Measurements from ENCODE around the gene CEP350. TPM values are rescaled to one million over a fixed set of nuclear protein-coding genes. Genes with fewer than 3 reads are reported as not detected.

CEP350 gene
- total RNA-seq, 1 donor from 2014 or later, result 60.8 TPM

DNA sequence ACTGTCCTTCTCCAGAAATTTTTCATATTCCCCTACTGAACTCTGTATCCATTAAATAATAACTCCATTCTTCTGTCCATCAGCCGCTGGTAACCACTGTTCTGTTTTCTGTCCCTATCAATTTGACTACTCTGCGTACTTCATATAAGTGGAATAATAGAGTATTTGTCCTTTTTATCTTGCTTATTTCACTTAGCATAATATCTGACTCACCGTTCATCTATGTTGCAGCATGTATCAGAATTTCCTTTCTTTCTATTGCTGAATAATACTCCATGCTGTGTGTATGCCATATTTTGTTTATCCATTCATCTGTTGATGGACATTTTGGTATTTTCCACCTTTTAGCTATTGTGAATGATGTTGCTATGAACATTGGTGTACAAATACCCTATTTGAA is 71.9 kb downstream of the CEP350 start:
- ATAC-seq (ENCODE audit: low read depth) (no peak), DNase-seq (no peak)
- Mint-ChIP-seq H3K27me3 (no peaks in the 10 kb centered on the region), H3K9me3 (no peaks in the 10 kb centered on the region), H3K4me3 (no peak overlapping the region), H3K27ac (no peak overlapping the region), H3K4me1 (no peaks in the 10 kb centered on the region), H3K36me3 (ENCODE audit: low read depth) (peaks cover 49% of the 10 kb centered on the region)
- TF ChIP-seq, protein P1, sequence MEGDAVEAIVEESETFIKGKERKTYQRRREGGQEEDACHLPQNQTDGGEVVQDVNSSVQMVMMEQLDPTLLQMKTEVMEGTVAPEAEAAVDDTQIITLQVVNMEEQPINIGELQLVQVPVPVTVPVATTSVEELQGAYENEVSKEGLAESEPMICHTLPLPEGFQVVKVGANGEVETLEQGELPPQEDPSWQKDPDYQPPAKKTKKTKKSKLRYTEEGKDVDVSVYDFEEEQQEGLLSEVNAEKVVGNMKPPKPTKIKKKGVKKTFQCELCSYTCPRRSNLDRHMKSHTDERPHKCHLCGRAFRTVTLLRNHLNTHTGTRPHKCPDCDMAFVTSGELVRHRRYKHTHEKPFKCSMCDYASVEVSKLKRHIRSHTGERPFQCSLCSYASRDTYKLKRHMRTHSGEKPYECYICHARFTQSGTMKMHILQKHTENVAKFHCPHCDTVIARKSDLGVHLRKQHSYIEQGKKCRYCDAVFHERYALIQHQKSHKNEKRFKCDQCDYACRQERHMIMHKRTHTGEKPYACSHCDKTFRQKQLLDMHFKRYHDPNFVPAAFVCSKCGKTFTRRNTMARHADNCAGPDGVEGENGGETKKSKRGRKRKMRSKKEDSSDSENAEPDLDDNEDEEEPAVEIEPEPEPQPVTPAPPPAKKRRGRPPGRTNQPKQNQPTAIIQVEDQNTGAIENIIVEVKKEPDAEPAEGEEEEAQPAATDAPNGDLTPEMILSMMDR (IDR thresholded peaks at IDR 0.05), result no peak
- intact Hi-C loops (cut with micrococcal nuclease), result no loop called here
- ChIA-PET POLR2A (no interaction called here), CTCF (no interaction called here)

DNA sequence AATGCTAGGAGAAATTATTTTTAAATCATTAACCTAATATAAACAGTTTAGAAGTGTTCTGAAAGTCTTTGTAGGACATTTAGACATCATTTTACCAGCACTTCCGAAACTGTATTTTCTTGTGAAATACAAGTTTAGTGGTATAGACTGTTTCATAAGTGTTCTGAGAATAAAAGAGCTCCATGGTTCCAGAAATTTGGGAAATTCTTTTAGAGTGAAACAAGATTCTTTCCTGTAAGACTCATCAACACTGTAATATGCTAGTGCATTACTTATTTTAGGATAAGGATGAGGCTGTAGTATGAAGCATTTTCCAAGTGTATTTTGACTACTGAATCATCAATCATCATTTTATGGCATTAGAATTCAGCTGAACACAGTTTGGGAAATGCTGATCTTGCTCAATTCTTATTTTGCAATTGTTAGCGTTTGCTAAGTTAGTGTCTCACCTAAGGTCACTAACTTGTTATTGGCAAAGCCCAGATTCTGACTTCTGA is 73.4 kb downstream of the CEP350 start:
- H3K36me3 Mint-ChIP-seq (ENCODE audit: low read depth), result peaks cover 46% of the 10 kb centered on the region
- no peak overlapping the region for H3K4me3 Mint-ChIP-seq
- no peak overlapping the region for H3K27ac Mint-ChIP-seq
- TF ChIP-seq, protein P1 (IDR thresholded peaks at IDR 0.05), result no peak
- DNase-seq (no peak), ATAC-seq (ENCODE audit: low read depth) (no peak)
- ChIA-PET CTCF (interaction anchor here (0.8 kb wide), 2 partner anchors 151 to 160 kb away, joined by 3 read pairs; no protein-coding TSS in a partner anchor), POLR2A (no interaction called here)
- H3K4me1 Mint-ChIP-seq, result no peaks in the 10 kb centered on the region
- no peaks in the 10 kb centered on the region for H3K9me3 Mint-ChIP-seq
- intact Hi-C loops (cut with micrococcal nuclease), result no loop called here
- no peaks in the 10 kb centered on the region for H3K27me3 Mint-ChIP-seq

DNA sequence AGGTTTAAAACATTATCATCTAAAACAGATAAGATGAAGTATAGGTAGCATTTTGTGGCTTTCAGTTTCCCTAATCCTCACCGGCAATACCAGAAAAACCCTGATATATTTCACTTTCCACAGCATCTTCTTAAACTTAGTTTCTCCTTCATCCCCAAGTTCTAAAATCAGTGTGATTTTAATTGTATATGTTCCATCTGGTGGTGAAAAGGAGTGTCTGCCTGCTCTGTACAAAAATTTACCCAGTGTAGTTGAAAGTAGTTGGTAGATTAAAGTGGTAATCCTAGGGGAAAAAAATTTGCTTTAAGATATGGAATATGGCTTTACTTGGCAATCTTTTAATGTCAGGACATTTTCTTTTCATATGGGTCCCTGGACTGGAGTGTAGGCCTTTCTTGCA is 74.3 kb downstream of the CEP350 start:
- Mint-ChIP-seq H3K36me3 (ENCODE audit: low read depth) (peaks cover 49% of the 10 kb centered on the region), H3K4me1 (no peaks in the 10 kb centered on the region), H3K9me3 (no peaks in the 10 kb centered on the region), H3K27me3 (no peaks in the 10 kb centered on the region), H3K27ac (no peak overlapping the region), H3K4me3 (no peak overlapping the region)
- DNase-seq (no peak), ATAC-seq (ENCODE audit: low read depth) (no peak)
- TF ChIP-seq, protein P1 (IDR thresholded peaks at IDR 0.05), result no peak
- intact Hi-C loops (cut with micrococcal nuclease), result loop anchor here (1.0 kb wide), 1 partner anchor 162 kb away; no protein-coding TSS in a partner anchor
- ChIA-PET POLR2A (no interaction called here), CTCF (interaction anchor here (1.4 kb wide), 1 partner anchor 161 kb away, joined by 3 read pairs; no protein-coding TSS in a partner anchor)

DNA sequence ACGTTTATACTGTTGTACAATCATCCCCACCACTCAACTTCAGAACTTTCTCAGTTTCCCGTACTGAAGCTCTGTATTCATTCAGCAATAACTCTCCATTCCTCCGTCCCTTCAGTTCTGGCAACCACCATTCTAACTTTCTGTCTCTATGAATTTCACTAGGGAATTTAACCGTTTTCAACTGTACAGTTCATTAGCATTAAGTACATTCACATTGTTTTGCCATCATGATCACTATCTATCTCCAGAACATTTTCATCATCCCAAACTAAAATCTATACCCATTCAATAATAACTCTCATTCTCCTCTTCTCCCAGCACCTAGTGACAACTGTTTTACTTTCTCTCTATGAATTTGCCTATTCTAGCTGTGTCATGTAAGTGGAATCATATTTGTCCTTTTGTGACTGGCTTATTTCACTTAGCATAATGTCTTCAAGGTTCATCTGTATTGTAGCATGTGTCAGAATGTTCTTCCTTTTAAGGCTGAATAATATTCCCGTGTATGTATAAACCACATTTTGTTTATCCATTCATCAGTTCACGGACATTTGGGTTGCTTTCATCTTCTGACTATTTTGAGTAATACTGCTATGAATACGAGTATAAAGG is 75.0 kb downstream of the CEP350 start:
- Mint-ChIP-seq H3K27me3 (no peaks in the 10 kb centered on the region), H3K36me3 (ENCODE audit: low read depth) (peaks cover 54% of the 10 kb centered on the region), H3K4me3 (no peak overlapping the region), H3K4me1 (no peaks in the 10 kb centered on the region), H3K9me3 (no peaks in the 10 kb centered on the region), H3K27ac (no peak overlapping the region)
- ChIA-PET POLR2A (no interaction called here), CTCF (interaction anchor here (1.0 to 1.4 kb wide), 2 partner anchors 12 to 162 kb away, joined by 3 read pairs; no protein-coding TSS in a partner anchor)
- intact Hi-C loops (cut with micrococcal nuclease), result loop anchor here (1.0 kb wide), 1 partner anchor 162 kb away; no protein-coding TSS in a partner anchor
- DNase-seq (no peak), ATAC-seq (ENCODE audit: low read depth) (no peak)
- TF ChIP-seq, protein P1 (IDR thresholded peaks at IDR 0.05), result no peak

DNA sequence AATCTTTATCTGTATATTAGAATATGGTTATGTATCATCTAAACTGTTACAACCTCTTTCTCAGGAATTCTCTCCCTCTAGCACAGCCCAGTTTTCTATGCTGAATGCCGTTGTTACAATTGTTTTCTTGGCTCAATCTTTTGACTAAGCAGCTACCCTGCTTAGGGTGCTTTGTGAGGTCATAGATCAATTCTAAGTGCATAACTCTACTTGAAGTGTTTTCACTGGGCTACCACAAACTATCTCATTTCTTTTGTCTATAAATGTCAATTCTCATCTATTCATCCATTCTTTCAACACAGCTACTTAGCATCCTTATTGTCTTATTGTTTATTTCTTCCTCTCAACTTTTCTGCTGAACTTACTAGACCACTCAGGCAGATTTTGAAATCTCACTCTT is 77.1 kb downstream of the CEP350 start:
- DNase-seq, result no peak
- CTCF ChIA-PET, result interaction anchor here (1.2 kb wide), 1 partner anchor 164 kb away, joined by 4 read pairs; no protein-coding TSS in a partner anchor
- POLR2A ChIA-PET, result no interaction called here
- ATAC-seq (ENCODE audit: low read depth), result no peak
- Mint-ChIP-seq H3K36me3 (ENCODE audit: low read depth) (peaks cover 62% of the 10 kb centered on the region), H3K27ac (no peak overlapping the region), H3K4me3 (no peak overlapping the region), H3K9me3 (no peaks in the 10 kb centered on the region), H3K4me1 (no peaks in the 10 kb centered on the region), H3K27me3 (no peaks in the 10 kb centered on the region)
- intact Hi-C loops (cut with micrococcal nuclease), result no loop called here
- TF ChIP-seq, protein P1 (IDR thresholded peaks at IDR 0.05), result no peak
